Urinary bladder (tissue), 4 donors: Measurements from ENCODE around the gene EXOSC3. TPM values are rescaled to one million over a fixed set of nuclear protein-coding genes. Genes with fewer than 3 reads are reported as not detected.

Experiments used
- DNase-seq: peaks from one replicate; pipeline ENCODE4 v3.0.0-alpha.2; 2015; ENCODE audit errors: extremely low spot score
- H3K27ac ChIP-seq: one replicate; pipeline ENCODE4 v1.5.1; 2013; ENCODE audit warnings: low read depth, mild to moderate bottlenecking, moderate library complexity
- H3K36me3 ChIP-seq: one replicate; pipeline ENCODE4 v1.6.1; 2013; ENCODE audit warnings: mild to moderate bottlenecking, moderate library complexity; ENCODE audit not compliant: insufficient read depth
- H3K4me1 ChIP-seq: one replicate; pipeline ENCODE4 v1.6.1; 2013; ENCODE audit warnings: mild to moderate bottlenecking, moderate library complexity; ENCODE audit not compliant: insufficient read depth
- H3K4me3 ChIP-seq: one replicate; pipeline ENCODE4 v1.5.1; 2013; ENCODE audit warnings: low read depth, low read length
- WGBS: extraction: QIAGEN DNeasy Blood & Tissue Kit; methylation state at CpG from one replicate; pipeline ENCODE4 v1.1.7; 2013; 5-methylcytosine and 5-hydroxymethylcytosine counted together
- polyA plus RNA-seq: library from polyadenylated mRNA; stranded (reverse); fragments of 200-250 nt; gene quantifications from one replicate; pipeline ENCODE4 v1.2.3, GENCODE V29; 2013
- total RNA-seq: library from RNA; depleted of rRNA; stranded (reverse); fragments of >200 nt; gene quantifications from one replicate; pipeline ENCODE4 v1.2.3, GENCODE V29; 2014
- donor health status: healthy with polysubstance abuse.
- donor health status: healthy.

EXOSC3 gene
- total and polyA plus RNA-seq, 2 donors, result 28.4 to 45.2 TPM

GRCh38 chr9:37740128-37740527 lies 44.7 kb downstream of the EXOSC3 start:
- no peak for DNase-seq
- WGBS, result 90% methylated on average over 16 of the region's 16 CpGs
- H3K27ac ChIP-seq, result no peak overlapping the region
- no peak overlapping the region for H3K4me3 ChIP-seq
- H3K36me3 ChIP-seq, result no peaks in the 10 kb centered on the region
- H3K4me1 ChIP-seq, result no peaks in the 10 kb centered on the region

- Histone ChIP-seq H3K36me3 (no peaks in the 10 kb centered on the region), H3K27ac (no peak overlapping the region), H3K4me3 (no peak overlapping the region), H3K4me1 (no peaks in the 10 kb centered on the region)
- WGBS, result 87% methylated on average over 5 of the region's 5 CpGs
- no peak for DNase-seq
Measured at GRCh38 chr9:37739222-37739621, 45.6 kb downstream of the EXOSC3 start.

- 83% methylated on average over 2 of the region's 2 CpGs for WGBS
Measured at GRCh38 chr9:37732952-37733351, 51.9 kb downstream of the EXOSC3 start.

GRCh38 chr9:37732086-37732741 lies 52.6 kb downstream of the EXOSC3 start:
- no peak for DNase-seq
- WGBS, result 28% methylated on average over 10 of the region's 10 CpGs
- H3K36me3 ChIP-seq, result no peaks in the 10 kb centered on the region
- no peaks in the 10 kb centered on the region for H3K4me1 ChIP-seq
- no peak overlapping the region for H3K27ac ChIP-seq
- H3K4me3 ChIP-seq, result no peak overlapping the region

More at GRCh38 chr9:37732952-37733351, 51.9 kb downstream of the EXOSC3 start:
- no peak overlapping the region for H3K4me3 ChIP-seq
- no peak for DNase-seq
- no peaks in the 10 kb centered on the region for H3K4me1 ChIP-seq
- H3K36me3 ChIP-seq, result no peaks in the 10 kb centered on the region
- no peak overlapping the region for H3K27ac ChIP-seq

GRCh38 chr9:37730839-37731238 lies 54.0 kb downstream of the EXOSC3 start:
- Histone ChIP-seq H3K4me1 (no peaks in the 10 kb centered on the region), H3K4me3 (no peak overlapping the region), H3K36me3 (no peaks in the 10 kb centered on the region), H3K27ac (no peak overlapping the region)
- WGBS, result 47% methylated on average over 5 of the region's 5 CpGs
- no peak for DNase-seq

- Histone ChIP-seq H3K36me3 (no peaks in the 10 kb centered on the region), H3K27ac (no peak overlapping the region), H3K4me1 (no peaks in the 10 kb centered on the region), H3K4me3 (no peak overlapping the region)
- WGBS, result 51% methylated on average over 3 of the region's 3 CpGs
- DNase-seq, result no peak
Measured at GRCh38 chr9:37730256-37730655, 54.6 kb downstream of the EXOSC3 start.

Other genes with a start within 250 kb of the EXOSC3 start
- 9.5 TPM for gene FBXO10, start 208.7 kb downstream of the EXOSC3 start, total RNA-seq
- gene FBXO10, start 208.7 kb downstream of the EXOSC3 start, polyA plus RNA-seq, result 5.9 TPM
- gene TOMM5, start 192.5 kb downstream of the EXOSC3 start, total RNA-seq, result 95.4 TPM
- 88.6 TPM for gene TOMM5, start 192.5 kb downstream of the EXOSC3 start, polyA plus RNA-seq
- gene FRMPD1, start 134.1 kb downstream of the EXOSC3 start, total RNA-seq, result 1.1 TPM
- gene FRMPD1, start 134.1 kb downstream of the EXOSC3 start, polyA plus RNA-seq, result 0.03 TPM
- gene TRMT10B, start 31.3 kb downstream of the EXOSC3 start, total RNA-seq, result 6.6 TPM
- gene TRMT10B, start 31.3 kb downstream of the EXOSC3 start, polyA plus RNA-seq, result 9.5 TPM
- 39.0 TPM for gene DCAF10, start 15.7 kb upstream of the EXOSC3 start, total RNA-seq
- gene DCAF10, start 15.7 kb upstream of the EXOSC3 start, polyA plus RNA-seq, result 15.0 TPM
- 52.1 TPM for gene SLC25A51, start 119.1 kb upstream of the EXOSC3 start, total RNA-seq
- gene SLC25A51, start 119.1 kb upstream of the EXOSC3 start, polyA plus RNA-seq, result 8.0 TPM